NCI-H748 treated with DMSO at 0.1 percent for 48 hours (cell line): ENCODE data around the gene ANKRD22.

ENCODE experiments used
- DNase-seq: peaks from one replicate; lab custom pipeline; 2025; lab: John Stamatoyannopoulos, UW

The ANKRD22 gene

DNA sequence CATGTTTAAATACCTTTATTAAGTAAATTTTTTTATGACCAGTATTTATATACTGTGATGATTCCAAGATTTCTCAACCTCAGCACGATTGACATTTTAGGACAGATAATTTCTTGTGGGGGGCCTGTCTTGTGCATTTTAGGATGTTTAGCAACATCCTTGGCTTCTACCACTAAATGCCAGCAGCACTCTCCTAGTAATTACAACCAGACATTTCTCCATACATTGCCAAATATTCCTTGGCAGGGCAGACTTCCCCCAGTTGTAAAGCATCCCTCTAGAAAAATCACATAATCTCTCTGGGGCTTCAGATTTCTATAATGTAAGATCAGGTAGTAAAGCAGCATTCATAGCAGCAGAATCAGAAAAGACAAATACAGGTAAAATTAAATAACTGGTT, 56.9 kb downstream of the ANKRD22 start:
- no peak for DNase-seq

- DNase-seq = no peak
These were observed 57.8 kb downstream of the ANKRD22 start for GRCh38 chr10:88793712-88794299.

DNA sequence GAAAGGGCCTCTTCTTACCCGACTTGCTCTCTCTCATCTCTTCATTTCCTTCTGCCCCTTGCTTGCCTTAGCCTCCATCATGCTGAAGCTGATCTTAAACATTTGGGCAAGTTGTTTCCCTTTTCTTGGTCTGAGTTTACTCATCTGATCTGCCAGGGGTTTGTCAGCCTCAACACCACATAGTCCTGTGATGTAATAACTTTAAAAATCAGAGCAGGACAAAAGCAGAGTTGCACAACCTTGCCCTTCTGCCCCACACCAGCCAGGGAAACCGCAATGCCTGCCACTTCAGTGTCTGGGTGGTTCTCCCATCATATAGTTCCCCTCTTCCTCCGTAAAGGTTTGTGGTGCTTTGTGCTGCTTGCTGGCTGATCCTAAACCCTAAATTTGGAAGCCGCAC, 59.0 kb downstream of the ANKRD22 start:
- no peak for DNase-seq

DNA sequence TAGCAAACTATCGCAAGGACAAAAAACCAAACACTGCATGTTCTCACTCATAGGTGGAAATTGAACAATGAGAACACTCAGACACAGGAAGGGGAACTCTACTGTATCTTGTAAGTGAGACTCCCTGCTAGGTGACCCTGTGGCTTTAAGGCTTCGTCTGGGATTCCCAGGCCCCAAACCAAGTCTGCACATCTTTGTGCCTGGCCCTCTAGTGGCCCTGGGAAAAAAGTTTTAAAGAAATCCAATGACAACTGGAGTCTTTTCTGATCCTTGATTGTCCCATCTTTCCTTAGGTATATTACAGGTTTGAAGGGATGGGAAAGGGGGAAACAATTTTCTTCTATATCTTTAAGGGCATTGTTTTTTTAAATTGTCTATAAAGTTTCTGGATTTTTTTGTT, 59.7 kb downstream of the ANKRD22 start:
- no peak for DNase-seq

- DNase-seq = no peak
These were observed 62.7 kb downstream of the ANKRD22 start for GRCh38 chr10:88788924-88789323.

DNA sequence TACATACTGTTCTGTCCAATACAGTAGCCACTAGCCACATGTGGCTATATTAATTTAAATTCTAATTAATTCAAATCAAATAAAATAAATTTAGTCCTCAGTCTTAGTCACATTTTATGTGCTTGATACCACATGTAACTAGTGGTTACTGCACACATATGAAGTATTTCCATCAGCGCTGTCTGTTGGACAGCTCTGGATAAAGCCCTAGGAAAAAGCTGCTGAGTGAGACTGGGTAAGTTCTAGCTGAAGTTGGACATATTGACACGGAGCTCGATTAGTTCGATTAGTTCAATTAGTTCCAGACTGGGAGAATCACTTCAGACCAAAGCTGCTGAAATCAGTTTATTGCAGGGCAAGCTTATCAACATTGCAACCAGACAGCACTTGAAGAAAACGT, 64.2 kb downstream of the ANKRD22 start:
- no peak for DNase-seq

DNA sequence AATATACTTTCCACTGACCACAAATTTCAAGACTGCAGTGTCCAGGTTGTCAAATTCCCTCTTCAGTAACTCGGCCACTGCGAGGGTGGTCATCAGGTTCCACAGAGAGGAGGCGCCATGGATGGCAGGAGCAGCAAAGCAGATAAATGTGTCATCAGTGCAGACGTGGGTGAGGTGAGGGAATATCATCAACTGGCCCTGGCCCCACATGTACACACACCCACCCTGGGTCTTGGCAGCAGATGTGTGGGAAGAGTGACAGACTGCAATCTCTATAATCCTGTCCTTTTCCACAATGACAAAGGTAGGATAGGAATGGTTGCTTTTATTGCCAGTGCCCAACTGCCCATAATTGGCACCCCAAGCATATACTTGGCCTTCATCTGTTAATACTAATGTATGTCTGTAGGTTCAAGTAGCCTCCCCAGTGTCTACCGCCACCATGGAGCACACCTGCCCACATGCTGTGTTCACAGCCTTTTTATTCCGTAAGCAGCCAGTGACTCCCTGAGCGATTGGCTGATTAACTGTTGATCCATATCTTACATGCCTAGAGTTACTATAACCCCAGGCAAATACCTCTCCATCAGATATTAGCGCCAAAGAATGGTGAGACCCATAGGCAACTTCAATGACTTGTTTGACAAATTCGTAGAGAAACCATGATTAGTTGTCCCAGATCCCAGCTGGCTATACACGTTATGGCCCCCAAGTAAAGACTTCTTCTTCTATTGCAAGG, 65.4 kb downstream of the ANKRD22 start:
- no peak for DNase-seq

DNA sequence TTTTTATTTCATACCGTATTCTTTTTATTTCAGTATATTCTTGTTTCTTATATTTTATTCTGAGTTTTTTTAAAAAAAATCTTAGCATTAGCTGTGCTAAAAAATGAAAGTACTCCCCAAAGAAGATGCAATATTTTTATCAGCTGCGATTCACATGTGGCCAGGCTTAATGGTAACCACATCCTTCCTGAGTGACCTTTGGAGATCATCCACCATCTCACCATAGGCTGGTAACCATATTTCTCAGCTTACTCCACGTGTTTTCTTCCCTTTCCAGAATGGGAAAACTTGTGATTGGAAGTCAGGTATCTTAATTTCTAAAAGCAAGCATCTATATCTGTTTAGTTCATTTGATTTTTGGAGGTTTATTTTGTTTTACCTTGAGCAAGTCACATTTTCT, 67.9 kb downstream of the ANKRD22 start:
- DNase-seq = no peak

- no peak for DNase-seq
These were observed 69.4 kb downstream of the ANKRD22 start for GRCh38 chr10:88782222-88782621.

- DNase-seq = no peak
These were observed 70.4 kb downstream of the ANKRD22 start for GRCh38 chr10:88781206-88781605.
